ENCODE results near the gene KISS1.

The KISS1 gene

DNA sequence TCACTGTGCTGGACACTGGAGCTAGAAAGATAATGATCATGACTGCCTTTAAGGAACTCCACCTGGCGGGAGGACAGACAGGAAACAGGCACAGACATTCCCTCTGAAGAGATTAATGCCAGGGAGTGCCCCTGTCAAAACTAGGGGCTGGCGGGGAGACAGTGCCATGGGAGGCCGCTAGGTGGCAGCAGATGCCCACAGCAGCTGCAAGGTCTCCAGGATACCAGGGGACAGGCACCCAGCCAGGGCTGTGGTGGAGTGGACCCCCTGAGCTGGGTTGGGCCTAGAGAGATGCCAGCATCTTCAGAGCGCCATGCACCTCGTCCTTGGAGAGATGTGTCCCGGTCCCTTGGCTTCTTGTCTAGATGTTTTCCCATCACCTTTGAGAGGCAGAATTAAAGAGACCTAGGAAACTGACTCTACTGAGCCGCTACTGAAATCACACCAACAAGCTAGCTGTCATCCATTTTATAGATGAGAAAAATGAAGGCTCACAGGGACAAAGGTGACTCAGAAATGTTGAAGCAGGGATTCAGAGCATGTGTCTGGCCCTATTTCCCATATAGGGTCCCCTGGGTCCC, 33.7 kb downstream of the KISS1 start:
- no peak overlapping the region for H3K27ac Mint-ChIP-seq
- H3K36me3 Mint-ChIP-seq (ENCODE audit: low read depth), result no peaks in the 10 kb centered on the region
- H3K4me1 Mint-ChIP-seq, result peaks cover 6% of the 10 kb centered on the region
- TF ChIP-seq, protein P1, sequence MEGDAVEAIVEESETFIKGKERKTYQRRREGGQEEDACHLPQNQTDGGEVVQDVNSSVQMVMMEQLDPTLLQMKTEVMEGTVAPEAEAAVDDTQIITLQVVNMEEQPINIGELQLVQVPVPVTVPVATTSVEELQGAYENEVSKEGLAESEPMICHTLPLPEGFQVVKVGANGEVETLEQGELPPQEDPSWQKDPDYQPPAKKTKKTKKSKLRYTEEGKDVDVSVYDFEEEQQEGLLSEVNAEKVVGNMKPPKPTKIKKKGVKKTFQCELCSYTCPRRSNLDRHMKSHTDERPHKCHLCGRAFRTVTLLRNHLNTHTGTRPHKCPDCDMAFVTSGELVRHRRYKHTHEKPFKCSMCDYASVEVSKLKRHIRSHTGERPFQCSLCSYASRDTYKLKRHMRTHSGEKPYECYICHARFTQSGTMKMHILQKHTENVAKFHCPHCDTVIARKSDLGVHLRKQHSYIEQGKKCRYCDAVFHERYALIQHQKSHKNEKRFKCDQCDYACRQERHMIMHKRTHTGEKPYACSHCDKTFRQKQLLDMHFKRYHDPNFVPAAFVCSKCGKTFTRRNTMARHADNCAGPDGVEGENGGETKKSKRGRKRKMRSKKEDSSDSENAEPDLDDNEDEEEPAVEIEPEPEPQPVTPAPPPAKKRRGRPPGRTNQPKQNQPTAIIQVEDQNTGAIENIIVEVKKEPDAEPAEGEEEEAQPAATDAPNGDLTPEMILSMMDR (IDR thresholded peaks at IDR 0.05; ENCODE audit: unreplicated experiment in 3 of 3), result peak; percentile 98 to 99 (median 99)
- no peaks in the 10 kb centered on the region for H3K9me3 Mint-ChIP-seq
- H3K4me3 Mint-ChIP-seq, result no peak overlapping the region
- H3K27me3 Mint-ChIP-seq (ENCODE audit: low read depth), result peaks cover 19% of the 10 kb centered on the region

DNA sequence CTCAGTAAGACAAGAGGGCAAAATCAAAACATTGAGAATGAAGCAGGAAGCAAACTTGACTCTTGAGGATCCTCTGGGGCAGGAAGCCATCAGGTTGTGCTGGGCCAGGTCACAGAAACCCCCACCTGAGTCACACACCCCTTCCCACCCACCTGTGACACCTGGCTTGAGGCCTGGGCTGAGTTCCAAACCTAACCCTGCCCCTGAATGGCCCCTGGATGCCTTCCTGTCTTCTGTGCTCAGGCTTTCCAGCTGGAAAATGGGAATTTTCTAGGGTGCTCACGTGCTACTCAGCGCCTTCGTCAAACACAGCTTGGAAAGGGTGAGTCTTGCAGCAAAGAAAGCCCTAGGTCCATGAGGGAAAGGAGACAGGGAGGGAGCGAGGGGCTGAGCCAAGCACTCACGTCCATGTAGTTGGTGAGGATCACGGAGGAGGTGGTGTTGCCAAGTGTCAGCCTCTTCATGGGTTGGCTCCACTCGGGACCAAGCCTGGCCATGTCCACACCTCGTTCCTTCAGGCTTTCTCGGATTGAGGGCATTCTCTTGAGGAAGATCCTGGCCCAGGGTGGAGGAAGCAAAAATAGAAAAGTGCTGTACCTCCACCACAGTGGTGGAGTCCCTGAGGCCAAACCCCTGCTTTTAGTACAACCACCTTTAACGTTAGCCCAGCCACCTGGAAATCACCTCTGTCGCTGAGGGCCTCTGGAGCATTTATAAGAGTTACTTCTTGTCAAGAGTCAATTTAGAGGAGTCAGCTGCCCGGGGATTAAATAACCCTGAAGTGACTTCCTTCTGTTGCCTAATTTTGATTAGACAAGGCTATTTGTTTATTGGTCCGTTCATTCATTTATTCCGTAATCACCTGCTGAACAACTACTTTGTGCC, 34.4 kb downstream of the KISS1 start:
- TF ChIP-seq, protein P1 (IDR thresholded peaks at IDR 0.05; ENCODE audit: unreplicated experiment in 3 of 3), result no peak
- Mint-ChIP-seq H3K27me3 (ENCODE audit: low read depth) (peaks cover 26% of the 10 kb centered on the region), H3K36me3 (ENCODE audit: low read depth) (no peaks in the 10 kb centered on the region), H3K9me3 (no peaks in the 10 kb centered on the region), H3K4me3 (no peak overlapping the region), H3K4me1 (peaks cover 7% of the 10 kb centered on the region), H3K27ac (no peak overlapping the region)

DNA sequence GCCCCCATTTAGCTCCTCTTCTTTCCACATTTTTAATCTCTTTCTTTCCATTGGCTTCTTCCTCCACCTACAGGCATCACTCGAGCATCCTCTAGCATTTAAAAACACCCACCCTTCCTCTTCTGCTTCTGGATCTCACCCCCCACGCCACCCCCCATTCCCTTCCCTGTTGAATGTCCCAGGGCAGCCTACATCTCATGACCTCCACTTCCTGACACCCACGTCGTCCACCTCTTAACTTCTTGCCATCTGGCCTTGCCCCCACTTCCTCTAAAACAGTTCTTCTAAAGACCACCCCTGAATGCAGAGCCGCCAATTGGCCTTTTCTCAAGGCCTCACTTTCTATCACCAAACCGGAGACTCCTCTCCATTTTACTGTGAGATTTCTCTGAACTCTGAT, 38.3 kb downstream of the KISS1 start:
- Mint-ChIP-seq H3K27ac (peak overlapping the region in 2 of 3 experiments; percentile 37 to 73), H3K4me1 (peaks cover 7% of the 10 kb centered on the region), H3K4me3 (peak overlapping the region in 1 of 3 experiments; percentile 8), H3K36me3 (ENCODE audit: low read depth) (no peaks in the 10 kb centered on the region), H3K27me3 (ENCODE audit: low read depth) (peaks cover 44% of the 10 kb centered on the region), H3K9me3 (no peaks in the 10 kb centered on the region)
- TF ChIP-seq, protein P1 (IDR thresholded peaks at IDR 0.05; ENCODE audit: unreplicated experiment in 3 of 3), result no peak

DNA sequence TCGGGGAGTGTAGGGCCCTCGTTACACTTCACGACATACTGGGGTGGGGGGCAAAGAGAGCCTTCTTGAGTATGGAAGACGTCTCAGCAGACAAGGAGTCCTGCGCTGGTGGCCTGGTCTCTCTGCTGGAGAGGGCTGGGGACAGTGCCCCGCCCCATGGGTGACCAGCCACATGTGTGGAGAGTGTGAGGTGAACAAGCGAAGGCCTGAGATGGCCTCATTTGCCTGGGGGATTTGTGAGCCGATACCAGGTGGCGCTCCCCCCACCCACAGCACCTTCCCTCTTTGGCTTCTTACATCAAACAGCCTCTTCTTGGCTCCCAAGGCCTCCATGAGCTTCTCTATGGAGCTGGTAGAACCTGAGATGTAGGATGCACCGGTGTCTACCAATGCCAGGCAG, 40.4 kb downstream of the KISS1 start:
- Mint-ChIP-seq H3K36me3 (ENCODE audit: low read depth) (no peaks in the 10 kb centered on the region), H3K4me1 (peaks cover 7% of the 10 kb centered on the region), H3K9me3 (no peaks in the 10 kb centered on the region), H3K4me3 (no peak overlapping the region), H3K27ac (no peak overlapping the region), H3K27me3 (ENCODE audit: low read depth) (peaks cover 34% of the 10 kb centered on the region)
- TF ChIP-seq, protein P1 (IDR thresholded peaks at IDR 0.05; ENCODE audit: unreplicated experiment in 3 of 3), result no peak

DNA sequence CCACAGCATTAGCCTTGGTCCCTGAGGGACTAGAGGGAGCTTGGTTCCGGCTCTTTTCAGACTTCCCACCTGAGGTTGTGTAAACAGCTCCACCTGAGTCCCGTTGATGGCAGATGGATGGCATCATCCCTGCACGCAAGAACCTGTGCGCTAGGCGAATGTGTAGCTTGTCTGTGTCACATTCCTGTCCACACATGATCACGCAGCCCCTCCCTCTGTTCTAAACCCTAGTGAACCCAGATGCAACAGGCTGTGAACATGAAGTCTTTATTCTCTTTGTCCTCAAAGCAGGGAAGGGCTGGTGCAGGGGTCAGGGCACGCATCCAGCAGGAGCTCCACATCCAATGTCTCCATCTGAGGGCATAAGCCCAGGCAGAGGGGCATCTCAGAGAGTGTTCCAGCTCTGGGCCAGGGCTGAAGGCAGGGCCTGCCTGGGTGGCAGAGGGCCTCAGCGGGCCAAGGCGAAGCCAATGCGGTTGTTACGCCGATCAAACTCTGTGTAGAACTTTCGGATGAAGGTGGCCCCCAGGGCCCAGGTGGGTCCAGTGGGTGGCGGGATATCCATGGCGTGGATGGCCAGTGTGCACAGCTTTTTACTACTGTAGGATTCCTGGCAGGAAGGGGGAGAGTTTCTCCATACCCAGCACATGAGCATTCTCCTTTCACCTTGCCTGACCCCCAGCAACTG, 41.6 kb downstream of the KISS1 start:
- peaks cover 31% of the 10 kb centered on the region for H3K27me3 Mint-ChIP-seq (ENCODE audit: low read depth)
- peaks cover 14% of the 10 kb centered on the region for H3K4me1 Mint-ChIP-seq
- no peaks in the 10 kb centered on the region for H3K9me3 Mint-ChIP-seq
- TF ChIP-seq, protein P1 (IDR thresholded peaks at IDR 0.05; ENCODE audit: unreplicated experiment in 3 of 3), result no peak
- H3K36me3 Mint-ChIP-seq (ENCODE audit: low read depth), result no peaks in the 10 kb centered on the region
- no peak overlapping the region for H3K27ac Mint-ChIP-seq
- H3K4me3 Mint-ChIP-seq, result peak overlapping the region; percentile 55 to 79 (median 67)
